Stimulated activated CD4-positive, alpha-beta T cell treated with anti-CD3 and anti-CD28 coated beads, TNF-alpha, amount 100 ng/mL, for 24 hours (primary cell): Measurements from ENCODE around the gene ASB8.

Source experiments
- DNase-seq, 3 experiments: peaks; one replicate each; pipeline ENCODE4 v3.0.0-alpha.2; 2020; ENCODE audit warnings: low read depth in 3 of 3

The ASB8 gene, protein sequence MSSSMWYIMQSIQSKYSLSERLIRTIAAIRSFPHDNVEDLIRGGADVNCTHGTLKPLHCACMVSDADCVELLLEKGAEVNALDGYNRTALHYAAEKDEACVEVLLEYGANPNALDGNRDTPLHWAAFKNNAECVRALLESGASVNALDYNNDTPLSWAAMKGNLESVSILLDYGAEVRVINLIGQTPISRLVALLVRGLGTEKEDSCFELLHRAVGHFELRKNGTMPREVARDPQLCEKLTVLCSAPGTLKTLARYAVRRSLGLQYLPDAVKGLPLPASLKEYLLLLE

DNA sequence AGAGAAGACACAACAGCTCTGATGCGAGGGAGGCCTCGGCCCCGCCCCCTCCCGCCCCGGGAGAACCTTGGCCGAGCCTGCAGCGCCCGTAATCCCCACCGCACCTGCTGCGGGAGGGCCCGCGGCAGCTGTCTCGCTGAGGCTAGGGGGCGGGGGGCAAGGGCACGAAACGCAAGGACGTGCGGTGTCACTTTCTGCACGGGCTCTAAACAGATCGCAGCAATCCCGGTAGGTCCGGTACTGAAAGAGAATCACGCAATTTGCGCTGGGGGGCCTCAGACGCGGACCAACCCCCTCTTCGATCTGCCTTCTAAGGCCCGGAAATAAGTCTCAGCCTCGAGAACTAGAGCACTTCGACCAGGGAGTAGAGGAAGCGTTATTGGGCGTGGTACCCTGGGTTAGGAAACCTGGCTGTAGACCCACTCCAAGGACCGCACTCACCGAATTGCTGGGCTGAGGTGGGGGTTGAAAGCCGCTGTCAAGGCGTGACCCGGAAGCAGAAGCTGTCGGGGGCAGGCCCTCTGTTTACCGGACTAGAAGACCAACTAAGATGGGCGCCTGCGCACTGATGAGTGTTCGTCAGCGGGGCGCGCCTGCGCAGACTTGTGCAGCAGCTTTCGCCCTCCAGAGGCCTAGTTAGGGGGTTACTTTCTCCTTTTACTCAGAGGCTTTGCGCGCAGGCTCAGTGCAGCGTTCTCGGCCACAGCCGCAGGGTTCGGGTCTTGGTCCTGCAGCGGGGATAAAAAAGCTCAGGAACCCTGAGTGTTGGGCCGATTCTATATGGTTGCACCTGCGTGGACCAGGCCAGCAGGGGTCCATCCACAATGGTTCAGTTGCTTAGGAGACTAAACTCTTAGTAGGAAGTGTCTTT is at the start of gene ASB8:
TSS of gene ASB8 (minus strand) at position 498 of the 871 bp plus-strand sequence. CDS start 4,019 bp downstream, outside the sequence.
- peak; percentile 97 to 99 (median 99) for DNase-seq

DNA sequence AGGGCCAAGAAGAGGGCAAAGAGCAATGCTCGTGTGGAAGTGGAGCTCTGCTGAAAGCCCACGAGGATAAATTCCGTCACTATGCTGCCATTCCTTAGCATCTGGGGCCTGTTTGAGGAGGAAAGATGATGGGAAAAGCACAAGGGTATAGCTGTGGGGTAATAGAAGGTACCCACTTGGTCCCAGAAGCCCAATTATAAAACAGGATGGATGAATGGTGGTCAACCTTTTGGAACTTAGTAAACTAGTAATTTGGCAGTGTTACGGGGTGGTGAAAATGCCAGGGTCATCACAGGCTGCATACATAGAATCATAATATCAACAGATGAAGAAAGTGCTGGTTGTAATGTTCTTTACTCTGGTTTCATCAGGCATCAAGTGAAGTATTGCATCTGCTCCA is 45.9 kb upstream of the ASB8 start, which contains the start of gene OR10AD1:
TSS of gene OR10AD1 (minus strand) at position 101 of the 400 bp plus-strand sequence. CDS start at position 101, 0 bp downstream.
- DNase-seq, result no peak

DNA sequence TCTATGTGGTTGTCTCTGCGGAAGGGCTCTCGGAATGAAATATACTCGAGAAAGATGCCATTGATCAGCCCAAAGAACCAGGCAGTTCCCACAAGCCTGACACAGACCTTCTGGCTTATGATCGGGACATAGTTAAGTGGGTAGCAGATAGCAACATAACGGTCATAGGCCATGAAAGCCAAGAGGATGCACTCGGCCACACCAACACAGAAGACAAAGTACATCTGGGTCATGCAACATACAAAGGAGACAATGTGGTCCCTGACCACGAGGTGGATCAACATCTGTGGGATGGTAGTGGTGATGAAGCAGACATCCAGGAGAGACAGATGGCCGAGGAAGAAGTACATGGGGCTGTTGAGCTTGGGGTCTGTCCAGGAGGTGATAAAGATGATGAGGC is 45.5 kb upstream of the ASB8 start:
- DNase-seq, result no peak

DNA sequence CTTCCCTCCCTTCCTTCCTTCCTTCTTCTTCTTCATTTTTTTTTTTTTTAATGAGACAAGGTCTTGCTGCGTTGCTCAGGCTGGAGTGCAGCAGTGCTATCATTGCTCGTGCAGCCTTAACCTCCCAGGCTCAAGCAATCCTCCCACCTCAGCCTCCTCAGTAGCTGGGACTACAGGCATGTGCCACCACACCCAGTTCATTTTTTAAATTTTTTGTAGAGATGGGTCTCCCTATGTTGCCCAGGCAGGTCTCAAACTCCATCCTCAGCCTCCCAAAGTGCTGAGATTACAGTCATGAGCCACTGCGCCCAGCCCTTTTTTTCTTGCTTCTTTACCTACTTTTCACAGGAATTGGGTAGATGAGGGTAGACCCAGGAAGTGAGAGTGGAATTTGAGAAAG is 44.2 kb upstream of the ASB8 start:
- DNase-seq, result no peak

DNA sequence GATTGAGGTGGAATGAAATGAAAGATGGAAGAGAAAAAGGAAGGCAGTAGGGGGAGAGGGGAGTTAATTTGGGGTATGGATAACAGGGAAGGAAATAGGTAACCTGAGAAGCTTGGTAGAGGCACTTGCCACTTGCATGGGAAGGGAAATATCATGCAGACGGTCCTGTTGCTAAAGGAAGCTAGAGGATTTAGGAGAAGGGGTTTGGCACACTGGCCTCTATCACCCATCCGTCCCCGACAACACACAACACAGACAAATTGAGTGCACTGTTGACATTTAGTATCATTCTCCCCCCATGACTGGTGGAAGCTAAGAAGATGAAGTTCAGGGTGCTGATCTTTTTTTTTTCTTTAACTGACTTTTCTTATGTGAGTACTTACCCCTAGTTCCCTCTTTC is 43.8 kb upstream of the ASB8 start:
- no peak for DNase-seq

DNA sequence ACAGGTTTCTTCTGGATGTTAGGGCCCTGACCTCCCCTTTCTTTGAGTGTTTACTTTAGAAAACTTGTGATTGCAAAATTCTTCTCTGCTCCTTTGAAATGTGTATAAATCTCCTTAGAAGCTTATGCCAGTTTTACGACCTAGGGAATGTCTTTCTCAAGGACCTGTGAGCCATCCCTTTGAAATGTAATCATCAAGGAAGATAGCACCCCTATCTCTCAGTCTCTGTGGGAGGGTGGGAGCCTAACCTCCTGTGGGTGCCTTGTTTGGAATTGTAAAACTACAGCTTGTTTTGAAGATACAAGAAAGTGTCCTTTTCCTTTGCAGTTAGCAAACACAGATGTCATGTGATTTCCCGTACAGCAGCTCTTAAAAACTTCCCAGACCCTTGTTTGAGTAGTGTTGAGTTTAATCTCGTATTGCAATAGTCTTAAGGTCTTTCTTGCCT is 42.5 kb upstream of the ASB8 start:
- no peak for DNase-seq

DNA sequence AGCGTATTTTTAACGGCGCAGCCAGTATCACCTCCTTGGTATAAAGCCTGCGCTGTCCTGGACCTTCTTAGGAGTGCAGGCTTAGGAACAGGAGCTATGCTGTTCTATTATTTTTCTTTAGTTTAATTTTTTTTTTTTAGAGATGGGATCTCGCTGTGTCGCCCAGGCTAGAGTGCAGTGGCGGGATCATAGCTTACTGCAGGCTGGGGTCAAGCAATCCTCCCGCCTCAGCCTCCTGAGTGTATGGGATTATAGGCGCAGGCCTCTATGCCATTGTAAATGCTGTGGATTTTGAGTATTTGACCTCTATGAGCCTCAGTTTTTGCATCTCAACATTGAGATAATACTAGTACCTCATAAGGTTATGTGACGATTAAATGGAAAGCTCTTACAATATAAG is 41.7 kb upstream of the ASB8 start:
- no peak for DNase-seq

DNA sequence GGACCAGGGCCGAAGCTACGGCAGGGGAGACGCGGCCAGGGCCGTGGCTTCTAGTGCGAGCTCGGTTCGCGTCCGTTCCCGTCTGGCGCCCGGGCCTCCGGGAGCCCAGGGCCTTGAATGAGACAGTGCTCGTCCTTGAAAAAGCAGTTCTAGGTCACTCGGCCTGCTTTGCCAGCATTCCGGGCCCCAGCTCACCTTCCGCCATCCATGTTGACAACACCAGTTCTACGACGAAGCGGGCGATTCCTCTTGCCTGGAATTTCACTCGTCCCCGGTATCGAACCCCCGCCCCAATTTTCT is 41.3 kb upstream of the ASB8 start:
- no peak for DNase-seq

DNA sequence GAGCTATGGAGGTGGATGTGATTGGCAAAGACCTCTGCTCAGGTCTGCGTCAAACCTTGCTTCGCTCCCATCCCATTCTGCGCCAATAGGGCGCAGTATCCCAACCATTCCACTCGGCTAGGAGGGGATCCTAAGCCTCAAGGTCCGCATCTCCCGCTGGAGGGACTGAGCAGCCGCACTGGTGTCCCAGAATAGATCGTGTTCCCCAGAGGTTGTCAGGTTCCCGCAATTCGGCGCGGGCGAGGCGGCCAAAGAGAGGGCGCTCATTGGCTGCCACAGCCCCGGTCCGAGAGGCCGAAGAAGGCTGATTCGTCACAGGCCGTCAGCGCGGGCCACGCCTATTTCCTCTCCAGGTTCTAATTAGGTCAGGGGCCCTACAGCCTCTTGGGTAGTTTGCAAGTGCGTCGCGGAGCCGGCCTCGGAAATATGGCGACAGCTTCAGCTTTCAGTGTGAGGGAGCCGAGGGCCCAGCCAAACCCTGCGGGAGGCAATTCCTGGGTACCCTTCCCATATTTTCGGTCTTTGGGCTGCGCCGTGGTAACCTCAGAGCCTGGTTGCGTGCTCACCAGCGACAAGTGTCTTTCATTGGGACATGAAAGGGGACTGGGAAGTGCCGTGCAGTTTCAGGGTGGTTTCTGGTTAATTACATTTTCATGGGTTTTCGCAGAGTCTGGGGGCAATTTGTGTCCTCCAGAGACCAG is 40.8 kb upstream of the ASB8 start:
- peak; percentile 84 to 94 (median 84) for DNase-seq

DNA sequence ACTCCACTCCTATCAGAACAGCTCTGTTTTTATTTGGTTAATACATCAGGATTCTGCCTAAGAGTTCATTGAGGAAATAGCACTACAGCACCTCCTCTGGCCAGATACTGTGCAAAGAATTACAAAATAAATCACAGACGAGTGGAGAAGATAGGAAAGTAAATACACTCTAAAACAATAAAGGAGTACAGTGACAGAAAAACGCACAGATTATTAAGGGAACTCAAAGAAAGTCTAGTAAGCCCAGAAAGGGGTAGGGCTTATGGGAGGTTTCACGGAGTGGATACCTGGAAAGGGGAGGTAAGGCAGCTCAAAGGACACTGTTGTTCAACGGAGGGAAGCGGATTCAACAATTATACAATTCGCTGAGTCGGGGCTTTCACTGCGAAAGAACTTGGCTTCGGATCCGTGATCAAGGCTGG is 40.2 kb upstream of the ASB8 start:
- no peak for DNase-seq

DNA sequence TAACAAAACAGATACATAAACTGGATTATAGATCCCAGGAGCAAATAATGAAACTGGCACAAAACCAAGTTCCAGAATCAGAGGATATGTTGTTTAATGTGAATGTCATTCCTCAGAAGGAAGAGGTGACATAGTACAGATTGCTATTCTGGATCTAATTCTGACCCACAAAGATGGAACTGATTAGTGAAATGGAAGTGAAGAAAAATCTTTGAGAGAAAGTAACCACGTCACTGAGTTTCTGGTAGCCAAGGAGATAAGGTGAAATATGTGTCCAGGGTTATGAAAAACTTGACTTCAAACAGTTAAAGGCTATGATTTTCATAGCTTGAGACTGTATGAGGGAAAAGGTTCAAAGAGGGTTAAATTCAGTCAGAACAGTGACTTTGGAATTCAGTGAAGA is 37.5 kb upstream of the ASB8 start:
- DNase-seq, result no peak

DNA sequence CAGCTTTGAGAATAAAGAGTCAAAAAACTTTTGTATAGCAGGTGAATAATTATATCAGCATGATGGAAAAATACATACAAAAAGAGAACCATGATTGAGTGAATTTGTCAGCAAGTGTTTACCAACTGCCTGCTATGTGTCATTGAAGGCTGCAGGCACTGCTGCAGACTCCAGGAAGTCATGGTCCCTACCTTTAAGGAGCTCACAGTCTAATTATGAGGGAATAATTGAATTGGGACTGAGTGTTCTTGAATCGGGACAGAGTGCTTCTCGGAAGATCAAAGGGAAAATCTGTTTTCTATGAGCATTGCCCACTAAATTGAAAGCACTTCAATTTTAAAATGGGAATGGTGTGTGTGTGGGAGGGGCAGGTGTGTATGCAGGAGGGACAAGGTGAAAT is 36.3 kb upstream of the ASB8 start:
- no peak for DNase-seq

DNA sequence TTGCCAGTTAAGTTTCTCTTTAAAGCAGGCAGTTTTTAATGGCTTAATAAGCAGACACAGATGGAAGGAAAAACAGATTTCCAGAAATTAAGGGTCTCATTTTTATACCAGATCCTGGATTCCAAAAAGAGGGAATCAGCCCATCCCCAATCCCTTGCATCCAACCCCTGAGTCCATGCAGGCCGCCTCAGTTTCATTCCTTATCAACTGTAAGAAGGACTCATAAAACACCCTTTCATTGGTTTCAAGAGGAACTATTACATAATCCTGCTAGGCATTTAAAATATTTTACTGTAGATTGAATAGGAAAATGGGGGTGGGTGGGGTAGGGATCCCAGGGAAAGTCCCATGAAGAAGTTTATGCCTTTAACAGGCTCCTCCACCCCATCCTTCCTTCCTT is 35.5 kb upstream of the ASB8 start:
- no peak for DNase-seq

DNA sequence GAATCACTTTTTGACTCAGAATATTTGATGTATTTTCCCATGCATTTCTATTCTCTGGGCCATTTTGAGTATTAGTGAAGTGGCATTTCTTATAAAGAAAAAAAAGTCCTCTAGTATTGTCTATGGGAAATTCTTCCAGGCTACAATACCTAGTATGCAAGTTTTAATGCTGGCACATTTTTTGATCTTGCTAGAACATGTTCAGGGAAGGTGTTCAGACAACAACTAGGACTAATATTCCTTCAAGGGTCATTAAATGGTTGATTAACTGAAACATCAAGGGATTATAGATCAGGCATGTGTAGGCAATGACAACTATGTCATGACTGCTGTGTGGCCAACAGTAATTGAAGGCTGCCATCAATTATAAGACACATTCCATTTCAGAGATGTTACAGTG is 33.8 kb upstream of the ASB8 start:
- DNase-seq, result no peak

DNA sequence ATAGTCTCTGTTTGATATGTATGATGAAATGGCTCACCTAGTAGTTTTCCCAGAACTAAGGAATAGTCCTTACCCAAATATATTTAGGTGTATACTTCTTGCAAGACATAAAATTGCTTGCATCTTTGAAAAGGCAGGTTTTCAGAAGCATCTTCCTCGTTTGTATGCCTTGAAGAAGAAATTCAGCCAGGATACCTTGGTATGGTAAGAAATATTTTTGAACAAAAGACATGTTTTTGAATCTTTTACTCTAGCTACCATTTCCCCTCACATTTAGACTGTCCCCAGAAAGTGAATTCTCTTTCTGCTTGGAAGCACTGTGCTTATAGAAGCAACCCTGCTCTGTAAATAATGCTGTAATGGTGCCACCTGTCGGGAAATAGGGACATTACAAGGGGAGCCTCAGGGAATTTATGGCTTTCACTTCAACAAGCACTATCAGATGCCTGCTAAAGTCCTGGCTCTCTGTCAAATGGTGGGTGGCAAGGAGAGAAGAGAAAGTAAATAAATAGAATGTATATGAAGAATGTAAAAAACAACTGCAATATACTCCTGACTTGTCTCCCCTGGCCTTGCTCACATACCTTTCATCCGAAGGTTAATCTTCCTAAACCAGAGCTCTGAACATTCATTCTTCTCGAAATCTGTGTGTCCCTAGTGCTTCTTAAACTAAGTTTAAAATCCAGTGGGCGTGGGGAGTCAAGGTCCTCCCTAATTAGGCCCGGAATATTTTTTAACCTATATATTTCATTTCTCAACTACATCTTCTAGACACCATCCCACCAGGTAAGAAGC is 32.2 kb upstream of the ASB8 start:
- DNase-seq, result peak in 2 of 3 experiments; percentile 60 to 62

DNA sequence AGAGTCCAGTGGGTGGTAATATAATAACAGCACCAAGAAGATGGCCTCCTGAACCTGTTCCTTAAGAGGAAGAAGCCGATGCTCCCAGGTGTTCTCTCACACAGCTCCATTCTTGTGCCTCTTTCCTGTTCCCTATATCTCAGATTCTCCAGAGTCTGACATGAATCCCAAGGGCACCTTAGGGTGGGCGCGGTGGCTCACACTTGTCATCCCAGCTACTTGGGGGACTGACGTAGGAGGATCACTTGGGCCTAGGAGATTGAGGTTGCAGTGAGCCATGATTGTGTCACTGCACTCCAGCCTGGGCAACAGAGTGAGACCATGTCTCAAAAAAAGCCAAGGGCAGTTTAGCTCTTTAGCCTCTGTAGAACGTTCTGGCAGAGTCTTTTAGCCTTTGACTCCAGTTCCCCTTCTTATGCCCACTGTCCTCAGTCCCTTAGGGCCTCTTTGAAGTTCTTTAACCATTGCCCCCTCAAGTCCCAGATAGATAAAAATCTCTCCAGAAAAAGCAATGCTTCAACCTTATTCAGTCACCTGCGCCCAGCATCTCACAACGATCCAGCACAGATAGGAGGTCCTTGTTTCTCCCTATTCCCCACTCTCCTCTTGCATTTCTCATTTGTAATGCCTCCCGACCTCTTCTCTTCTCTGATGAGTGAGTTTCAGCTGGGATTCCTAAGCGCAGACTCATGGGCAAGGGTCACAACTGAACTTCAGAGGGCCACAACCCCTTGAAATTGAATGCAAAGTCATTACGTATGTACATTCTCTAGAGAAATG is 30.8 kb upstream of the ASB8 start:
- no peak for DNase-seq

DNA sequence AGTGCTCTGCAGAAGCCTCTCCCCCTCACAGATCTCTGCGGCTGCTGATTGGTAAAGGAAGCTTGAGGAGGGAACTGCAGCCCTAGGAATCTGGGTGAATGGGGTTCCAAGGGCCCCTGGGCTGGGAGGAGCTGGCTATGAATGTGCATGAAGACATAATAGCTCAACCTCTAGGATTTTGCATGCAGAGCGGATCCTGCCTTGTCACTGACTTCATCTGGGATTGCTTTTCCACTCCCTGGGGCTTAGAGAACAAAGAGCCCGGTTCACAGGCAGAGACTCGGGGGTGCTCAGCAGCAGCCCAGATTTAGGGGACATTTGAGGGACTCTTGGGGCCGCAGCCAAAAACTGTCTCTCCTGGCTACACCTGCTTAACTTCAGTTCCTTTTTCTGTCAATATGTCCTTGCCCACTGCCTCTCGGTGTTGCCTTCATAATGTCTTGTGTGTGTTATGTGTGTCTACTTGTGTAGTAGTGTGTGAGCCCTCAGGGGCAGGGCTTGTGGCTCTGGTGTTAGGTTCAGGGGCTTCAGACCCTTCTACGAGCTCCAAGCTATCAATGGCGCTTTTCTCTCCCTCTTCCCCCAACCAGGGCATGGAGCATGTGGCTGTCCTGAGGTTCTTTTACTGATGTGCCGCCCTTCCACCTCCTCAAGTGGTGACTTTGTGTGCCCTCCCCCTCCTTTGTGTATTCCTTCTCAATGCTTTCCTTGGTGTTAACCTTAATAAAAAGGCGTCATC is 28.0 kb upstream of the ASB8 start:
- DNase-seq, result no peak

DNA sequence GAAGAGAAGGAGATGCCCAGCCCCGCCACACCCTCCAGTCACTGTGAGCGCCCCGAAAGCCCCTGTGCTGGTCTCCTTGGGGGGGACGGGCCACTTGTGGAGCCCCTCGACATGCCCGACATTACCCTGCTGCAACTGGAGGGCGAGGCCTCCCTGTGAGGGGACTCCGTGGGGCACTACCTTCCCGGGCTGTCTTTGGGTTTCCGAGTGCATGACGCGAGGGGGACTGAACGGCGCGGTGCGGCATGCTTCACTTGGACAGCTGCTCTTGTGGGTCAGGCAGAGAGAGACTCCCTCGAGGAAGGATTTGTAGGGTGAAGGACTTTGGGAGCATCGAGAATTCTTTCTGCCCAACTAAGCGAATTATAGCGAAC is 27.2 kb upstream of the ASB8 start:
- no peak for DNase-seq

DNA sequence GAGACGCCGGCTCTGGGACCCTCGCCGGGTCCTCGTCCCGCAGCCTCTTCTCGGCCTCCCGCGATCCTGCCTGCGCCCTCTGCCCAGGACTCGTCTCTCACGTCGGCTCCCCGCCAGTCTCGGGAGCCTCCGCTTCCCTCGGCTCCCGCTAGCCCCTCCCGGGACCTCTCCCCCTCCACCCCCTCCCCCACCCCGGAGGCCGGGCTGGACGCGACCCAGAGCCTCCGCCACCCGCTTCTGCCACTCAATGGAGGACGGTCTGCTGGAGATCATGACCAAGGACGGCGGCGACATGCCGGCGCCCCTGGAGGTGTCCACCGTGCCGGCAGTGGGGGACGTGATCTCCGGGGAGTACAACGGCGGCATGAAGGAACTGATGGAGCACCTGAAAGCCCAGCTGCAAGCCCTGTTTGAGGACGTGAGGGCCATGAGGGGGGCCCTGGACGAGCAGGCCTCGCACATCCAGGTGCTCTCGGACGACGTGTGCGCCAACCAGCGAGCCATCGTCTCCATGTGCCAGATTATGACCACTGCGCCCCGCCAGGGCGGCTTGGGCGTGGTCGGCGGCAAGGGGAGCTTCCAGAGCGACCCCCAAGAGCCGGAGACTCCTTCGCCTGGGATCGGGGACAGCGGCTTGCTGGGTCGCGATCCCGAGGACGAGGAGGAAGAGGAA is 26.7 kb upstream of the ASB8 start:
- DNase-seq, result no peak
